ENCODE measurements around the gene SORCS2.

The SORCS2 gene

DNA sequence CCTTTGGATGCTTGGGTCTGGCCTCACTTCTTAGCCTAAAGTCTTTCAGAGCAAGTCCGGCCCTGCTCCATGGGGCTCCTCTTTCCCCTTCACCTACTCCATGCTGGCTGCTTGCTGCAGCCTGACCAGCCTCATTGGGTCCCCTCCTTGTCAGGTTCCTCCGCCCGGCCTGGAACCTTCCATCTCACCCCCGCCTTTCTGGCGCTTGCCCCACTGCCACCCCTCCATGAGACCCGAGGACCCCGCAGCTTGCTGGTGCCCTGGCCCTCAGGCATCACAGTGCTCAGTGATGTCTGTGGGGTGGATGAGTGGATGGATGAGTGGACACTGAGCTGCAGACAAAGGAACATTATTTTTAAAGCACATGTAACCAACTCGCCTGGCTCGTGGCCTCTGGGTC, 24.7 kb downstream of the SORCS2 start:
- Histone ChIP-seq H3K4me1 (ENCODE audit: insufficient read depth, insufficient read length) (no peaks in the 10 kb centered on the region), H3K9me3 (ENCODE audit: insufficient read depth, low read length) (peaks cover 14% of the 10 kb centered on the region; the same call in 1 of the 2 replicates), H3K4me3 (ENCODE audit: insufficient read length, low read depth) (no peak overlapping the region), H3K36me3 (ENCODE audit: insufficient read depth, insufficient read length, low read length) (no peaks in the 10 kb centered on the region), H3K27me3 (ENCODE audit: insufficient read depth, insufficient read length) (no peaks in the 10 kb centered on the region), H3K9ac (ENCODE audit: insufficient read length, low read depth) (no peak overlapping the region)
- no peak for DNase-seq (ENCODE audit: low read depth, low spot score)
- TF ChIP-seq SUZ12 (IDR thresholded peaks at IDR 0.05; ENCODE audit: extremely low read depth, insufficient read depth, insufficient read length) = no peak
- no peak for TF ChIP-seq ZNF274 (IDR thresholded peaks at IDR 0.05; ENCODE audit: low read depth, low read length)
- no peak for TF ChIP-seq YY1 (IDR thresholded peaks at IDR 0.05; ENCODE audit: insufficient read depth, insufficient read length)

GRCh38 chr4:7217474-7218321, 25.4 kb downstream of the SORCS2 start:
- H3K27me3 ChIP-seq (ENCODE audit: insufficient read depth, insufficient read length) = no peaks in the 10 kb centered on the region
- no peak overlapping the region for H3K4me3 ChIP-seq (ENCODE audit: insufficient read length, low read depth)
- TF ChIP-seq SUZ12 (IDR thresholded peaks at IDR 0.05; ENCODE audit: extremely low read depth, insufficient read depth, insufficient read length) (no peak), ZNF274 (IDR thresholded peaks at IDR 0.05; ENCODE audit: low read depth, low read length) (no peak), YY1 (IDR thresholded peaks at IDR 0.05; ENCODE audit: insufficient read depth, insufficient read length) (no peak)
- DNase-seq (ENCODE audit: low read depth, low spot score) = no peak
- H3K36me3 ChIP-seq (ENCODE audit: insufficient read depth, insufficient read length, low read length) = no peaks in the 10 kb centered on the region
- no peak overlapping the region for H3K9ac ChIP-seq (ENCODE audit: insufficient read length, low read depth)
- no peaks in the 10 kb centered on the region for H3K4me1 ChIP-seq (ENCODE audit: insufficient read depth, insufficient read length)
- peaks cover 14% of the 10 kb centered on the region; the same call in 1 of the 2 replicates for H3K9me3 ChIP-seq (ENCODE audit: insufficient read depth, low read length)

DNA sequence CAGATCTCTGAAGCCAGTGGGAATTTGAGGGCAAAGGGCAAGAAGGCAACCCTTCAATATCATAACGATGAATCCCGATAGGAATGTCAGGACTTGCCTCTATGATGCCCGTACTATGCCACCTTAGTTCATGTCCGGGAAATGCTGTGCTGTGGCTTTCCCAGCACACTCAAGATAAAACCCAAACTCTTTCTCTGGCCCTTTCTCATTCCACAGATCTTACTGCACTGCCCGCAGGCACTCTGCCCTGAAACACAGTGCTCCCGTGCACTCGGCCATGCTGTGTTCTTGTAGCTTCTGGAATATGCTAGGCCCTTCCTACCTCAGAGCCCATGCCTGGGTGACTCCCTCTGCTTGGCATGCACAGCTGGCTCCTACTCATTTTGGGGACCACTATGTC, 26.3 kb downstream of the SORCS2 start:
- H3K9me3 ChIP-seq (ENCODE audit: insufficient read depth, low read length) = peaks cover 12% of the 10 kb centered on the region; the same call in 1 of the 2 replicates
- no peak overlapping the region for H3K9ac ChIP-seq (ENCODE audit: insufficient read length, low read depth)
- no peak for DNase-seq (ENCODE audit: low read depth, low spot score)
- H3K4me1 ChIP-seq (ENCODE audit: insufficient read depth, insufficient read length) = no peaks in the 10 kb centered on the region
- TF ChIP-seq SUZ12 (IDR thresholded peaks at IDR 0.05; ENCODE audit: extremely low read depth, insufficient read depth, insufficient read length) (no peak), ZNF274 (IDR thresholded peaks at IDR 0.05; ENCODE audit: low read depth, low read length) (no peak), YY1 (IDR thresholded peaks at IDR 0.05; ENCODE audit: insufficient read depth, insufficient read length) (no peak)
- H3K4me3 ChIP-seq (ENCODE audit: insufficient read length, low read depth) = no peak overlapping the region
- no peaks in the 10 kb centered on the region for H3K36me3 ChIP-seq (ENCODE audit: insufficient read depth, insufficient read length, low read length)
- no peaks in the 10 kb centered on the region for H3K27me3 ChIP-seq (ENCODE audit: insufficient read depth, insufficient read length)

GRCh38 chr4:7222521-7222920, 30.2 kb downstream of the SORCS2 start:
- Histone ChIP-seq H3K9ac (ENCODE audit: insufficient read length, low read depth) (no peak overlapping the region), H3K27me3 (ENCODE audit: insufficient read depth, insufficient read length) (no peaks in the 10 kb centered on the region), H3K4me3 (ENCODE audit: insufficient read length, low read depth) (no peak overlapping the region), H3K36me3 (ENCODE audit: insufficient read depth, insufficient read length, low read length) (no peaks in the 10 kb centered on the region), H3K4me1 (ENCODE audit: insufficient read depth, insufficient read length) (peaks cover 11% of the 10 kb centered on the region), H3K9me3 (ENCODE audit: insufficient read depth, low read length) (no peaks in the 10 kb centered on the region)
- no peak for DNase-seq (ENCODE audit: low read depth, low spot score)
- no peak for TF ChIP-seq ZNF274 (IDR thresholded peaks at IDR 0.05; ENCODE audit: low read depth, low read length)
- TF ChIP-seq YY1 (IDR thresholded peaks at IDR 0.05; ENCODE audit: insufficient read depth, insufficient read length) = no peak
- TF ChIP-seq SUZ12 (IDR thresholded peaks at IDR 0.05; ENCODE audit: extremely low read depth, insufficient read depth, insufficient read length) = no peak

- Histone ChIP-seq H3K27me3 (ENCODE audit: insufficient read depth, insufficient read length) (no peaks in the 10 kb centered on the region), H3K4me1 (ENCODE audit: insufficient read depth, insufficient read length) (peaks cover 11% of the 10 kb centered on the region), H3K4me3 (ENCODE audit: insufficient read length, low read depth) (no peak overlapping the region), H3K36me3 (ENCODE audit: insufficient read depth, insufficient read length, low read length) (no peaks in the 10 kb centered on the region), H3K9me3 (ENCODE audit: insufficient read depth, low read length) (no peaks in the 10 kb centered on the region), H3K9ac (ENCODE audit: insufficient read length, low read depth) (no peak overlapping the region)
- DNase-seq (ENCODE audit: low read depth, low spot score) = no peak
- TF ChIP-seq YY1 (IDR thresholded peaks at IDR 0.05; ENCODE audit: insufficient read depth, insufficient read length) = no peak
- TF ChIP-seq SUZ12 (IDR thresholded peaks at IDR 0.05; ENCODE audit: extremely low read depth, insufficient read depth, insufficient read length) = no peak
These were observed 31.2 kb downstream of the SORCS2 start for GRCh38 chr4:7223541-7223940.

GRCh38 chr4:7224001-7224400, 31.7 kb downstream of the SORCS2 start:
- no peak overlapping the region for H3K9ac ChIP-seq (ENCODE audit: insufficient read length, low read depth)
- no peaks in the 10 kb centered on the region for H3K36me3 ChIP-seq (ENCODE audit: insufficient read depth, insufficient read length, low read length)
- no peak for DNase-seq (ENCODE audit: low read depth, low spot score)
- no peak overlapping the region for H3K4me3 ChIP-seq (ENCODE audit: insufficient read length, low read depth)
- TF ChIP-seq SUZ12 (IDR thresholded peaks at IDR 0.05; ENCODE audit: extremely low read depth, insufficient read depth, insufficient read length) (no peak), YY1 (IDR thresholded peaks at IDR 0.05; ENCODE audit: insufficient read depth, insufficient read length) (no peak), ZNF274 (IDR thresholded peaks at IDR 0.05; ENCODE audit: low read depth, low read length) (no peak)
- no peaks in the 10 kb centered on the region for H3K9me3 ChIP-seq (ENCODE audit: insufficient read depth, low read length)
- H3K27me3 ChIP-seq (ENCODE audit: insufficient read depth, insufficient read length) = no peaks in the 10 kb centered on the region
- H3K4me1 ChIP-seq (ENCODE audit: insufficient read depth, insufficient read length) = peaks cover 11% of the 10 kb centered on the region

DNA sequence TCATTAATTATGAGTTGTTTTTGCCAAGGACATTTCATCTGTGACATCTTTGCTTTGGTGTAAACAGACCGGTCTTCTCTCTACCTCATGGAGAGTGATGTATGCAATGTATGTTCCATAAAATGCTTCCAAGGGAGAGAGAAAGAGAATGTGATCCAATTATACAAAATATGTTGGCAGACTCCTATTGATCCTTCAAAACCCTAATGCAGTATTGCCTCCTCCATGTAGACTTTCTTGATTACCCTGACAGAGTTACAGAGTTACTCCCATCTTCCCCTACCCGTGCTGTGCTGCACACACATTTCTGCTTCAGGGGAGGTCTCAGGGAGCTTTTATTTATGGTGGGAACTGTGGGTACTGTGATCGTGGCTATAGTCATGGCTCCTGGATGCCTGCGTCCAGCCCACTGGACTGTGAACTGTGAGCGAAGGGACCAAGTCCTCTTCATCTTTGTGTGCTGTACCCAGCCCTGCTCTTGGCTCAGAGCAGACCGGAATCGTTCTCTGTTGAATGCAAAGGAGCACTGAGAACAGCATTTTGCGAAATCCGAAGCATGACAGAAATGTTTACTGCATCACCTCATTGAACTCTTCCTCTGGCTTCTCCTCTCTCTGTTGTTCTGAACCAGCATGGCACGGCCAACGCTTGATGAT, 32.7 kb downstream of the SORCS2 start:
- no peak for TF ChIP-seq YY1 (IDR thresholded peaks at IDR 0.05; ENCODE audit: insufficient read depth, insufficient read length)
- no peak for TF ChIP-seq ZNF274 (IDR thresholded peaks at IDR 0.05; ENCODE audit: low read depth, low read length)
- TF ChIP-seq SUZ12 (IDR thresholded peaks at IDR 0.05; ENCODE audit: extremely low read depth, insufficient read depth, insufficient read length) = no peak
- H3K4me1 ChIP-seq (ENCODE audit: insufficient read depth, insufficient read length) = peaks cover 11% of the 10 kb centered on the region
- DNase-seq (ENCODE audit: low read depth, low spot score) = no peak

More for the DNA sequence above, 32.7 kb downstream of the SORCS2 start:
- H3K4me3 ChIP-seq (ENCODE audit: insufficient read length, low read depth) = no peak overlapping the region
- no peaks in the 10 kb centered on the region for H3K36me3 ChIP-seq (ENCODE audit: insufficient read depth, insufficient read length, low read length)
- H3K9me3 ChIP-seq (ENCODE audit: insufficient read depth, low read length) = no peaks in the 10 kb centered on the region
- H3K9ac ChIP-seq (ENCODE audit: insufficient read length, low read depth) = no peak overlapping the region
- H3K27me3 ChIP-seq (ENCODE audit: insufficient read depth, insufficient read length) = no peaks in the 10 kb centered on the region
